ENCODE data around the gene HUNK.

GRCh38 chr21:31913182-31913608 is 40.4 kb downstream of the HUNK start:
- TF ChIP-seq, protein P1, sequence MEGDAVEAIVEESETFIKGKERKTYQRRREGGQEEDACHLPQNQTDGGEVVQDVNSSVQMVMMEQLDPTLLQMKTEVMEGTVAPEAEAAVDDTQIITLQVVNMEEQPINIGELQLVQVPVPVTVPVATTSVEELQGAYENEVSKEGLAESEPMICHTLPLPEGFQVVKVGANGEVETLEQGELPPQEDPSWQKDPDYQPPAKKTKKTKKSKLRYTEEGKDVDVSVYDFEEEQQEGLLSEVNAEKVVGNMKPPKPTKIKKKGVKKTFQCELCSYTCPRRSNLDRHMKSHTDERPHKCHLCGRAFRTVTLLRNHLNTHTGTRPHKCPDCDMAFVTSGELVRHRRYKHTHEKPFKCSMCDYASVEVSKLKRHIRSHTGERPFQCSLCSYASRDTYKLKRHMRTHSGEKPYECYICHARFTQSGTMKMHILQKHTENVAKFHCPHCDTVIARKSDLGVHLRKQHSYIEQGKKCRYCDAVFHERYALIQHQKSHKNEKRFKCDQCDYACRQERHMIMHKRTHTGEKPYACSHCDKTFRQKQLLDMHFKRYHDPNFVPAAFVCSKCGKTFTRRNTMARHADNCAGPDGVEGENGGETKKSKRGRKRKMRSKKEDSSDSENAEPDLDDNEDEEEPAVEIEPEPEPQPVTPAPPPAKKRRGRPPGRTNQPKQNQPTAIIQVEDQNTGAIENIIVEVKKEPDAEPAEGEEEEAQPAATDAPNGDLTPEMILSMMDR (IDR thresholded peaks at IDR 0.05) = no peak
- TF ChIP-seq POLR2A (IDR thresholded peaks at IDR 0.05) (no peak), POLR2AphosphoS5 (IDR thresholded peaks at IDR 0.05) (no peak), EP300 (IDR thresholded peaks at IDR 0.05) (no peak)

All from suprapubic skin (tissue), 4 donors.